Body of pancreas (tissue), 4 donors: ENCODE measurements around the gene COL23A1. TPM values are rescaled to one million over a fixed set of nuclear protein-coding genes. Genes with fewer than 3 reads are reported as not detected.

Experiments used
- ATAC-seq: fragments of 150-250 bp; one replicate; pipeline ENCODE4 v1.9.1; 2016
- DNase-seq, 4 donors: peaks; one replicate each; pipeline ENCODE4 v3.0.0-alpha.2; 2019
- H3K27ac ChIP-seq, 4 donors: fragments of 200-600 bp; sonication (generic); 1 replicate in 3 of 4; 2 replicates in 1 of 4; pipeline versions ENCODE4 v1.5.1 to v1.6.1; 2016 to 2019; ENCODE audit warnings: mild to moderate bottlenecking in 1 of 4, mixed read lengths in 1 of 4, moderate library complexity in 1 of 4
- H3K27me3 ChIP-seq, 2 donors: fragments of 200-600 bp; sonication (generic); one replicate each; pipeline ENCODE4 v1.6.0; 2016; ENCODE audit warnings: mild to moderate bottlenecking in 1 of 2
- H3K36me3 ChIP-seq, 2 donors: fragments of 200-600 bp; sonication (generic); replicated peaks in 1 of 2; 2 replicates each; pipeline ENCODE4 v1.5.1; 2016; ENCODE audit warnings: low read depth in 2 of 2; ENCODE audit not compliant: insufficient read depth in 1 of 2
- H3K4me1 ChIP-seq: fragments of 200-600 bp; sonication (generic); one replicate; pipeline ENCODE4 v1.6.0; 2016
- H3K4me3 ChIP-seq, 2 donors: fragments of 200-600 bp; sonication (generic); 1 replicate in 1 of 2; 2 replicates in 1 of 2; pipeline ENCODE4 v1.5.1; 2016 to 2019
- H3K9me3 ChIP-seq, 3 donors: fragments of 200-600 bp; sonication (generic); 1 replicate in 2 of 3; 2 replicates in 1 of 3; pipeline ENCODE4 v1.5.1; 2016
- CTCF ChIP-seq, 7 experiments: fragments of 450-650 bp in 4 of 7; fragments of 200-600 bp in 3 of 7; sonication (generic) in 3 of 7; IDR thresholded peaks; one replicate each; pipeline ENCODE4 v1.5.1; 2016 to 2019; ENCODE audit warnings: antibody characterized with exemption in 7 of 7
- POLR2A ChIP-seq, 3 donors: fragments of 450-650 bp; IDR thresholded peaks; one replicate each; pipeline ENCODE4 v1.6.1; 2016; ENCODE audit warnings: antibody characterized with exemption in 3 of 3, mild to moderate bottlenecking in 2 of 3
- whole genome bisulfite sequencing, 2 donors: methylation state at CpG; one replicate each; pipeline ENCODE4 v1.1.5; 2017; 5-methylcytosine and 5-hydroxymethylcytosine counted together
- intact Hi-C: fragments of 100-400 bp; cut with DNase I; formaldehyde crosslinking; loops from one replicate; pipeline ENCODE4 v1.15.1; 2023
- total RNA-seq, 2 donors: library from RNA; depleted of rRNA; stranded (reverse); fragments of >200 nt; gene quantifications; one replicate each; pipeline ENCODE4 v1.1.0, GENCODE V29; 2016

COL23A1 gene
- total RNA-seq, 2 donors from 2014 or later: not detected

GRCh38 chr5:178469011-178469974, 120.9 kb downstream of the COL23A1 start:
- Histone ChIP-seq H3K27me3 (no peaks in the 10 kb centered on the region), H3K9me3 (no peaks in the 10 kb centered on the region), H3K4me3 (no peak overlapping the region), H3K36me3 (no peaks in the 10 kb centered on the region), H3K4me1 (peaks cover 9% of the 10 kb centered on the region), H3K27ac (no peak overlapping the region)
- no peak for ATAC-seq
- intact Hi-C loops: no loop called here
- TF ChIP-seq CTCF (IDR thresholded peaks at IDR 0.05): no peak
- no peak for DNase-seq
- WGBS, 2 donors: 71 to 77% methylated on average over 14 to 28 of the region's 28 CpGs

- 58 to 71% methylated on average over 18 of the region's 18 CpGs for WGBS, 2 donors
- TF ChIP-seq CTCF (IDR thresholded peaks at IDR 0.05) (no peak), POLR2A (IDR thresholded peaks at IDR 0.05) (no peak)
Measured at GRCh38 chr5:178468196-178468685, 122.0 kb downstream of the COL23A1 start.

GRCh38 chr5:178467568-178468195, 122.5 kb downstream of the COL23A1 start:
- Histone ChIP-seq H3K27me3 (no peaks in the 10 kb centered on the region), H3K4me3 (no peak overlapping the region), H3K36me3 (no peaks in the 10 kb centered on the region), H3K27ac (peak overlapping the region in 1 of 4 donors; percentile 49), H3K4me1 (no peaks in the 10 kb centered on the region), H3K9me3 (no peaks in the 10 kb centered on the region)
- TF ChIP-seq POLR2A (IDR thresholded peaks at IDR 0.05) (no peak), CTCF (IDR thresholded peaks at IDR 0.05) (no peak)
- peak in 3 of 4 donors; percentile 24 to 58 (median 27) for DNase-seq
- 42 to 59% methylated on average over 19 of the region's 19 CpGs for WGBS, 2 donors
- intact Hi-C loops: no loop called here
- ATAC-seq: peak; percentile 49

More at GRCh38 chr5:178468196-178468685, 122.0 kb downstream of the COL23A1 start:
- Histone ChIP-seq H3K4me1 (no peaks in the 10 kb centered on the region), H3K36me3 (no peaks in the 10 kb centered on the region), H3K9me3 (no peaks in the 10 kb centered on the region), H3K27ac (peak overlapping the region in 1 of 4 donors; percentile 49), H3K27me3 (no peaks in the 10 kb centered on the region), H3K4me3 (no peak overlapping the region)
- DNase-seq: no peak
- intact Hi-C loops: no loop called here
- ATAC-seq: no peak

GRCh38 chr5:178467205-178467567, 123.0 kb downstream of the COL23A1 start:
- ATAC-seq: no peak

More at GRCh38 chr5:178467205-178467567, 123.0 kb downstream of the COL23A1 start:
- Histone ChIP-seq H3K36me3 (no peaks in the 10 kb centered on the region), H3K4me3 (no peak overlapping the region), H3K9me3 (no peaks in the 10 kb centered on the region), H3K27me3 (no peaks in the 10 kb centered on the region), H3K27ac (peak overlapping the region in 2 of 4 donors; percentile 10 to 49), H3K4me1 (no peaks in the 10 kb centered on the region)
- TF ChIP-seq POLR2A (IDR thresholded peaks at IDR 0.05) (no peak), CTCF (IDR thresholded peaks at IDR 0.05) (no peak)
- intact Hi-C loops: no loop called here
- no peak for DNase-seq
- 49 to 67% methylated on average over 5 to 7 of the region's 7 CpGs for WGBS, 2 donors
